Mesothelial cell of epicardium (in vitro differentiated cells): ENCODE results near the gene NACC2. TPM values are rescaled to one million over a fixed set of nuclear protein-coding genes. Genes with fewer than 3 reads are reported as not detected.
"Not testable (repeated sequence)": the region's sequence is repeated elsewhere in the genome, so short reads cannot be mapped to it uniquely, and the experiment has no call there.

Experiments used
- DNase-seq, 2 experiments: peaks; one replicate each; pipeline ENCODE4 v3.0.0; 2021; ENCODE audit warnings: low spot score in 2 of 2; ENCODE audit not compliant: unreplicated experiment in 2 of 2
- H3K27ac Mint-ChIP-seq: 2 replicates; pipeline ENCODE4 v1.8.0; 2021; ENCODE audit warnings: mixed read lengths
- H3K27me3 Mint-ChIP-seq: 2 replicates; pipeline ENCODE4 v1.8.0; 2021; ENCODE audit warnings: low read depth, mixed read lengths
- H3K36me3 Mint-ChIP-seq: 2 replicates; pipeline ENCODE4 v1.8.0; 2021; ENCODE audit warnings: mixed read lengths
- H3K4me1 Mint-ChIP-seq: 2 replicates; pipeline ENCODE4 v1.8.0; 2021; ENCODE audit warnings: mixed read lengths
- H3K4me3 Mint-ChIP-seq: 2 replicates; pipeline ENCODE4 v1.8.0; 2021; ENCODE audit warnings: mild to moderate bottlenecking, moderate library complexity, mixed read lengths
- H3K9me3 Mint-ChIP-seq: 2 replicates; pipeline ENCODE4 v1.8.0; 2021; ENCODE audit warnings: mixed read lengths
- total RNA-seq: library from RNA; stranded (reverse); gene quantifications from 3 replicates; pipeline ENCODE4 v1.2.1, GENCODE V29; 2021
- TF ChIP-seq, protein P1 (sequence below): fragments of 200-600 bp; sonication (generic); IDR thresholded peaks from one replicate; pipeline ENCODE4 v1.5.0; 2021; ENCODE audit warnings: antibody characterized with exemption; ENCODE audit not compliant: unreplicated experiment

The NACC2 gene
- total RNA-seq, 1 donor from 2014 or later = 18.4 TPM

DNA sequence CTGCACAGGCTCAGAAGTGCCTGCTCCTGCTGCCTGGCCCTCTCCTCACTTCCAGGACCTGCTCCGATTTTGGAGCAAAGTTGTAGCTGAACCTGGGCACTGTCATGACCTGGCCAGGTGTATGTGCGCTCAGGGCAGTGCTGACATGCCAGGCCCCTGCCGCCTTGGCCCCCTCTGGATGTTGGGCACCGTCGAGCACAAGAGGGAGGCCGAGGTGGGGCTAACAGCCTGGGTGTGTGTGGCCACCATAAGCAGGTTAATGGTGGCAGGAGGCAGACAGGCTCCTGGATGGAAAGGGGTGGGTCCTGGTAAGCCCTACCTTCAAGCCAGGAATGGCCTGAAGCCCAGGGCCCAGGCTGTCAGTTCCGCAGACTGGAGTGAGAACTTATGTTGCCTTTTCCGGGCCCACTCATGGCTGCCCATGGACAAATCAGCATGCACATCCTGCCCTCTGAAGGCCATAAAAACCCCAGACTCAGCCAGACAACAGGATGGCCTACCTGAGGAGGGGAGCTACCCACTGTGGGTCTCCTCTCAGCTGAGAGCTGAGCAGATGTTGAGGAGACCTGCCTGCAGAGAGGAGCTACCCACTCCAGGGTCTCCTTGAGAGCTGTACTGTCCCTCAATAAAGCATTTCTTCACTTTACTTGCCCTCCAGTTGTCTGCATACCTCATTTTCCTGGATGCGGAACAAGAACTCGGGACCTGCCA lies 66.2 kb downstream of the NACC2 start:
- H3K27me3 Mint-ChIP-seq = no peaks in the 10 kb centered on the region
- no peak overlapping the region for H3K4me3 Mint-ChIP-seq
- TF ChIP-seq, protein P1, sequence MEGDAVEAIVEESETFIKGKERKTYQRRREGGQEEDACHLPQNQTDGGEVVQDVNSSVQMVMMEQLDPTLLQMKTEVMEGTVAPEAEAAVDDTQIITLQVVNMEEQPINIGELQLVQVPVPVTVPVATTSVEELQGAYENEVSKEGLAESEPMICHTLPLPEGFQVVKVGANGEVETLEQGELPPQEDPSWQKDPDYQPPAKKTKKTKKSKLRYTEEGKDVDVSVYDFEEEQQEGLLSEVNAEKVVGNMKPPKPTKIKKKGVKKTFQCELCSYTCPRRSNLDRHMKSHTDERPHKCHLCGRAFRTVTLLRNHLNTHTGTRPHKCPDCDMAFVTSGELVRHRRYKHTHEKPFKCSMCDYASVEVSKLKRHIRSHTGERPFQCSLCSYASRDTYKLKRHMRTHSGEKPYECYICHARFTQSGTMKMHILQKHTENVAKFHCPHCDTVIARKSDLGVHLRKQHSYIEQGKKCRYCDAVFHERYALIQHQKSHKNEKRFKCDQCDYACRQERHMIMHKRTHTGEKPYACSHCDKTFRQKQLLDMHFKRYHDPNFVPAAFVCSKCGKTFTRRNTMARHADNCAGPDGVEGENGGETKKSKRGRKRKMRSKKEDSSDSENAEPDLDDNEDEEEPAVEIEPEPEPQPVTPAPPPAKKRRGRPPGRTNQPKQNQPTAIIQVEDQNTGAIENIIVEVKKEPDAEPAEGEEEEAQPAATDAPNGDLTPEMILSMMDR = no peak
- no peak overlapping the region for H3K27ac Mint-ChIP-seq
- peaks cover 17% of the 10 kb centered on the region for H3K36me3 Mint-ChIP-seq
- DNase-seq = no peak
- no peaks in the 10 kb centered on the region for H3K9me3 Mint-ChIP-seq
- H3K4me1 Mint-ChIP-seq = peaks cover 6% of the 10 kb centered on the region

DNA sequence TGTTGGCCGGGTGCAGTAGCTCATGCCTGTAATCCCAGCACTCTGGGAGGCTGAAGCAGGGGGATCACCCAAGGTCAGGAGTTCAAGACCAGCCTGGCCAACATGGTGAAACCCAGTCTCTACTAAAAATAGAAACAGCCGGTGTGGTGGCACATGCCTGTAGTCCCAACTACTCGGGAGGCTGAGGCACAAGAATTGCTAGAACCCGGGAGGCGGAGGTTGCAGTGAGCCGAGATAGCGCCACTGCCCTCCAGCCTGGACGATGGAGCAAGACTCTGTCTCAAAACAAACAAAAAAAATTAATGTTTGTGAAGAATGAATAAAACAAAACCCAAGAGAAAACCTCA lies 68.2 kb downstream of the NACC2 start:
- not testable (repeated sequence) for H3K9me3 Mint-ChIP-seq, H3K27ac Mint-ChIP-seq, H3K27me3 Mint-ChIP-seq, H3K4me3 Mint-ChIP-seq, H3K4me1 Mint-ChIP-seq, DNase-seq
- H3K36me3 Mint-ChIP-seq = peaks cover 14% of the 10 kb centered on the region

GRCh38 chr9:136026266-136026942 lies 68.7 kb downstream of the NACC2 start:
- Mint-ChIP-seq H3K27ac (no peak overlapping the region), H3K4me3 (no peak overlapping the region), H3K4me1 (no peaks in the 10 kb centered on the region), H3K9me3 (no peaks in the 10 kb centered on the region), H3K27me3 (no peaks in the 10 kb centered on the region), H3K36me3 (peaks cover 16% of the 10 kb centered on the region)
- no peak for DNase-seq
- TF ChIP-seq, protein P1 = no peak

DNA sequence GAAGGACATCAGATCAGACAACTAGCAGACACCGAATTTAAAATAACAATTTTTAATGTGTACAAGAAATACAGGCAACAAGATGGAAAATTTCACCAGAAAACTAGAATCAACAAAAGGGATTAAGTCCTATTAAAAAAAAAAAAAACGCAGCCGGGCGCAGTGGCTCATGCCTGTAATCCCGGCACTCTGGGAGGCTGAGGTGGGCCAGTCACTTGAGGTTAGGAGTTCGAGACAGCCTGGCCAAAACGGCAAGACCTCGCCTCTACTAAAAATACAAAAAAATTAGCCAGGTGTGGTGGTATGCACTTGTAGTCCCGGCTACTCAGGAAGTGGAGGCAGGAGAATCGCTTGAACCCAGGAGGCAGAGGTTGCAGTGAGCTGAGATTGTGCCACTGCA lies 69.6 kb downstream of the NACC2 start:
- no peaks in the 10 kb centered on the region for H3K9me3 Mint-ChIP-seq
- no peak overlapping the region for H3K27ac Mint-ChIP-seq
- no peaks in the 10 kb centered on the region for H3K4me1 Mint-ChIP-seq
- no peak overlapping the region for H3K4me3 Mint-ChIP-seq
- no peaks in the 10 kb centered on the region for H3K27me3 Mint-ChIP-seq
- no peak for DNase-seq
- TF ChIP-seq, protein P1 = no peak
- H3K36me3 Mint-ChIP-seq = peaks cover 12% of the 10 kb centered on the region

DNA sequence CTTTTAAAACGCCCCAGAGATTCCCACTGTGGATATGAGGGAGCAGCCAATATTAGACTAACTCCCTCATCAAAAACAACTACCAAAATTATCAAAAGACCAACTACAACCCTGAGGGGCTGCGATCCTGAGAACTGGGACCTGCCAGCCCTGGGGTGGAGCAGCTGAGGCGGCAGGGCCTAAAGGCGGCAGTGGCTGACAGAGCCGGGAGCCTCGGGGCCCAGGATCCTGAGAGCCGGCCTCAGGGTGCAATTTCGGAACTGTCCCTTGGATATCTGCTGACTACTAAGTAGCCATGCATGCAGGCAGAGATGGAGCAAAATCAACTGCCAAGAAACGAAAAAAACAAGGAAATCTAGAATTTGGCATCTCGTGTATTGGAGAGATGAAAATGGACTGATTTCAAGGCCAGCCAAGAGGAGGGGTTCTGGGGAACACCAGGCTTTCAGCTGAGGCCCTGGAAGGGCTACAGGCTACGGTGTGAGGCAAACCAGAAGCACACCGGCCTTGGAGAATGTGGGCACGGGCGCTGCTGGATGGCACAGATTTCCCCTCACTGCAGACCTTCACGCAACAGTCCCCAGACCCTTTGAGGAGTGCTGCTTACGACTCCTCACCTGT lies 70.3 kb downstream of the NACC2 start:
- Mint-ChIP-seq H3K4me1 (no peaks in the 10 kb centered on the region), H3K27me3 (no peaks in the 10 kb centered on the region), H3K36me3 (peaks cover 12% of the 10 kb centered on the region), H3K27ac (no peak overlapping the region), H3K4me3 (no peak overlapping the region), H3K9me3 (no peaks in the 10 kb centered on the region)
- TF ChIP-seq, protein P1 = no peak
- no peak for DNase-seq

DNA sequence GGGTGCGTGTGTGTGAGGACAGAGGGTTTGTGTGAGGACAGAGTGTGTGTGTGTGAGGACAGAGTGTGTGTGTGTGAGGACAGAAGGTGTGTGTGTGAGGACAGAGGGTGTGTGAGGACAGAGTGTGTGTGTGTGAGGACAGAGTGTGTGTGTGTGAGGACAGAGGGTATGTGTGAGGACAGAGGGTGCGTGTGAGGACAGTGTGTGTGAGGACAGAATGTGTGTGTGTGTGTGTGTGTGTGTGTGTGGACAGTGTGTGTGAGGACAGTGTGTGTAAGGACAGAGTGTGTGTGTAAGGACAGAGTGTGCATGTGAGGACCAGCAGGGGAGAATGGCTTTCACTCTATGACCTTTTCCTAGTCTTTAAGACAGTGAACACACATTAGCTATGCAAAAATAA lies 70.8 kb downstream of the NACC2 start:
- no peak for DNase-seq
- Mint-ChIP-seq H3K27me3 (no peaks in the 10 kb centered on the region), H3K4me3 (no peak overlapping the region), H3K36me3 (peaks cover 12% of the 10 kb centered on the region), H3K9me3 (no peaks in the 10 kb centered on the region), H3K4me1 (no peaks in the 10 kb centered on the region), H3K27ac (no peak overlapping the region)
- TF ChIP-seq, protein P1 = no peak
